Large intestine (tissue), 12 donors: ENCODE measurements around the gene SEZ6. TPM values are rescaled to one million over a fixed set of nuclear protein-coding genes. Genes with fewer than 3 reads are reported as not detected.

ENCODE experiments used
- DNase-seq, 2 donors: peaks; one replicate each; pipeline versions ENCODE4 v3.0.0 to v3.0.0-alpha.2; 2013
- H3K27ac ChIP-seq: one replicate; pipeline ENCODE4 v1.5.1; 2013; ENCODE audit warnings: low read length
- H3K27me3 ChIP-seq: 2 replicates; pipeline ENCODE4 v1.6.1; 2013; ENCODE audit warnings: low read length; ENCODE audit not compliant: control insufficient read depth, insufficient read depth
- H3K36me3 ChIP-seq: 2 replicates; pipeline ENCODE4 v1.6.1; 2013; ENCODE audit warnings: low read length; ENCODE audit not compliant: control insufficient read depth, insufficient read depth
- H3K4me1 ChIP-seq: one replicate; pipeline ENCODE4 v1.6.1; 2013; ENCODE audit warnings: low read length; ENCODE audit not compliant: control insufficient read depth, insufficient read depth
- H3K4me3 ChIP-seq: one replicate; pipeline ENCODE4 v1.5.1; 2013; ENCODE audit warnings: low read length
- H3K9me3 ChIP-seq: one replicate; pipeline ENCODE4 v1.6.1; 2013; ENCODE audit warnings: mild to moderate bottlenecking, low read depth, low read length, moderate library complexity; ENCODE audit not compliant: control insufficient read depth
- WGBS: methylation state at CpG from one replicate; pipeline ENCODE4 v1.1.5; 2013; ENCODE audit warnings: low lambda C conversion rate; ENCODE audit not compliant: insufficient coverage; 5-methylcytosine and 5-hydroxymethylcytosine counted together
- long read RNA-seq, 11 donors: transcript quantifications; one replicate each; lab custom pipeline, GENCODE V29; 2026
- polyA plus RNA-seq: library from polyadenylated mRNA; unstranded; fragments of 120-200 nt; gene quantifications from one replicate; pipeline ENCODE4 v1.2.1, GENCODE V29; 2013

The SEZ6 gene, protein sequence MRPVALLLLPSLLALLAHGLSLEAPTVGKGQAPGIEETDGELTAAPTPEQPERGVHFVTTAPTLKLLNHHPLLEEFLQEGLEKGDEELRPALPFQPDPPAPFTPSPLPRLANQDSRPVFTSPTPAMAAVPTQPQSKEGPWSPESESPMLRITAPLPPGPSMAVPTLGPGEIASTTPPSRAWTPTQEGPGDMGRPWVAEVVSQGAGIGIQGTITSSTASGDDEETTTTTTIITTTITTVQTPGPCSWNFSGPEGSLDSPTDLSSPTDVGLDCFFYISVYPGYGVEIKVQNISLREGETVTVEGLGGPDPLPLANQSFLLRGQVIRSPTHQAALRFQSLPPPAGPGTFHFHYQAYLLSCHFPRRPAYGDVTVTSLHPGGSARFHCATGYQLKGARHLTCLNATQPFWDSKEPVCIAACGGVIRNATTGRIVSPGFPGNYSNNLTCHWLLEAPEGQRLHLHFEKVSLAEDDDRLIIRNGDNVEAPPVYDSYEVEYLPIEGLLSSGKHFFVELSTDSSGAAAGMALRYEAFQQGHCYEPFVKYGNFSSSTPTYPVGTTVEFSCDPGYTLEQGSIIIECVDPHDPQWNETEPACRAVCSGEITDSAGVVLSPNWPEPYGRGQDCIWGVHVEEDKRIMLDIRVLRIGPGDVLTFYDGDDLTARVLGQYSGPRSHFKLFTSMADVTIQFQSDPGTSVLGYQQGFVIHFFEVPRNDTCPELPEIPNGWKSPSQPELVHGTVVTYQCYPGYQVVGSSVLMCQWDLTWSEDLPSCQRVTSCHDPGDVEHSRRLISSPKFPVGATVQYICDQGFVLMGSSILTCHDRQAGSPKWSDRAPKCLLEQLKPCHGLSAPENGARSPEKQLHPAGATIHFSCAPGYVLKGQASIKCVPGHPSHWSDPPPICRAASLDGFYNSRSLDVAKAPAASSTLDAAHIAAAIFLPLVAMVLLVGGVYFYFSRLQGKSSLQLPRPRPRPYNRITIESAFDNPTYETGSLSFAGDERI
- polyA plus RNA-seq = 4.6 TPM
- long read RNA-seq, donor 1 = 0 reads
- long read RNA-seq, donor 2 = 0 reads
- long read RNA-seq, donor 3 = 0 reads
- long read RNA-seq, donor 4 = 0 reads
- long read RNA-seq, donor 5 = 0 reads
- long read RNA-seq, donor 6 = 0 reads
- long read RNA-seq, donor 7 = 0 reads
- long read RNA-seq, donor 8, partial matches to known transcripts = 159 of 172 reads
- long read RNA-seq, donor 8, other reads (novel, unspliced or antisense) = 13 of 172 reads
- long read RNA-seq, donor 9 = 0 reads
- long read RNA-seq, donor 10 = 0 reads
- long read RNA-seq, donor 11 = 0 reads

DNA sequence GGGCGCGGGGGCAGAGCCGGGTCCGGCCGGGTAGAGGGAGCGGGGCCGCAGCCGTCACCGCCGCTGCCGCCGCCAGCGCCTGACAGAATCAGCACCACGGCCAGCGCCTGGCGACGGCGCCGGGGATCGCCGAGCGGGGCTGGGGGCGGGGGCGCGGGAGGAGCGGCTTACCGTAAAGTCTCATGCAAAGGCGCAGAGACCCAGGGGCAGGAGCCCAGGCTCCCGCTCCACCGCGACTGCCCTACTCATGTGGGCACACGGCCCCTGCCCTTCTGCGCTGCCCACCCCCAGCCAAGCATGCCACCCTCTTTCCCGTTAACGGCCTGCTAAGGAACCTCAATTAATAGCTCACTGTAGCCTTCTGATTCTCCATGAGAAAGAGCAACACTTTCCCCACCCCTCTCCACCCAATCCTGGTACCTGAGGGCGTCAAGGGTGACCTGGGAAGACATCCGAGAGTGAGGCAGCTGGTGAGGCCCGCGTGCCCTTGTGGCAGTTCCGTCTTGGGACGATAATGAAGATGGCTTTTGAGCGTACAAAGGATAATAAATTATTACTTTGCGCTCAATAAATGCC, at the start of gene SEZ6:
TSS of gene SEZ6 (minus strand) at position 98 of the 576 bp plus-strand sequence. CDS start 164 bp downstream, outside the sequence.
- H3K27me3 ChIP-seq = peaks cover 84% of the 10 kb centered on the region
- H3K9me3 ChIP-seq = peaks cover 3% of the 10 kb centered on the region
- H3K27ac ChIP-seq = no peak within 1 kb of the TSS
- H3K4me1 ChIP-seq = no peaks in the 10 kb centered on the region
- DNase-seq = peak; percentile 32 to 65
- peak within 1 kb of the TSS; percentile 13 for H3K4me3 ChIP-seq
- no CpG with 5 or more reads among the region's 43 CpGs for WGBS
- no peaks in the 10 kb centered on the region for H3K36me3 ChIP-seq

- Histone ChIP-seq H3K27me3 (no peaks in the 10 kb centered on the region), H3K4me1 (no peaks in the 10 kb centered on the region), H3K9me3 (no peaks in the 10 kb centered on the region), H3K4me3 (no peak overlapping the region), H3K36me3 (no peaks in the 10 kb centered on the region), H3K27ac (no peak overlapping the region)
- no CpG with 5 or more reads among the region's 10 CpGs for WGBS
- DNase-seq = no peak
Observed at GRCh38 chr17:29054835-29055234, 49.0 kb upstream of the SEZ6 start.

- DNase-seq = no peak
- no peaks in the 10 kb centered on the region for H3K9me3 ChIP-seq
- H3K27me3 ChIP-seq = peaks cover 3% of the 10 kb centered on the region
- WGBS = no CpG with 5 or more reads among the region's 6 CpGs
- H3K27ac ChIP-seq = no peak overlapping the region
- peaks cover under 1% of the 10 kb centered on the region for H3K4me1 ChIP-seq
- no peaks in the 10 kb centered on the region for H3K36me3 ChIP-seq
- H3K4me3 ChIP-seq = no peak overlapping the region
Observed at GRCh38 chr17:29051731-29052130, 45.9 kb upstream of the SEZ6 start.

GRCh38 chr17:29051194-29051593, 45.4 kb upstream of the SEZ6 start:
- Histone ChIP-seq H3K27ac (no peak overlapping the region), H3K9me3 (no peaks in the 10 kb centered on the region), H3K4me1 (peaks cover 6% of the 10 kb centered on the region), H3K36me3 (no peaks in the 10 kb centered on the region), H3K4me3 (no peak overlapping the region), H3K27me3 (peaks cover 3% of the 10 kb centered on the region)
- WGBS = no CpG with 5 or more reads among the region's 12 CpGs
- DNase-seq = no peak

DNA sequence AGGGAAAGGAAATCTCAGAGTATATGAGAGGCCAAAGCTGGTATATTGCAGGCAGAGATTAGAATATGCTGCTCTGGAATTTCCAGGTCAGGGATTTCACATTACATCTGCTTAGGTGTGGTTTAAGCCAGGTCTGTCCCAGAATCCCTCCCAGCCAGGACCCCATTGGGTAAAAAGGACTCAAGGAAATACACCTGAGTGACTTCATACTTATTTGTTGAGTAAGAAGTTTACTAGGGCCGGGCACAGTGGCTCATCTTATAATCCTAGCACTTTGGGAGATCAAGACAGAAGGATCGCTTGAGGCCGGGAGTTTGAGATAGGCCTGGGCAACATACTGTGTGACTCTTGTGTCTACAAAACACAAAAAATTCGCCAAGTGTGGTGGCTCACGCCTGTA, 44.3 kb upstream of the SEZ6 start:
- no peak for DNase-seq
- H3K27ac ChIP-seq = no peak overlapping the region
- H3K9me3 ChIP-seq = no peaks in the 10 kb centered on the region
- no peaks in the 10 kb centered on the region for H3K36me3 ChIP-seq
- H3K4me3 ChIP-seq = no peak overlapping the region
- H3K4me1 ChIP-seq = peaks cover 13% of the 10 kb centered on the region
- WGBS = no CpG with 5 or more reads among the region's 5 CpGs
- peaks cover 3% of the 10 kb centered on the region for H3K27me3 ChIP-seq

DNA sequence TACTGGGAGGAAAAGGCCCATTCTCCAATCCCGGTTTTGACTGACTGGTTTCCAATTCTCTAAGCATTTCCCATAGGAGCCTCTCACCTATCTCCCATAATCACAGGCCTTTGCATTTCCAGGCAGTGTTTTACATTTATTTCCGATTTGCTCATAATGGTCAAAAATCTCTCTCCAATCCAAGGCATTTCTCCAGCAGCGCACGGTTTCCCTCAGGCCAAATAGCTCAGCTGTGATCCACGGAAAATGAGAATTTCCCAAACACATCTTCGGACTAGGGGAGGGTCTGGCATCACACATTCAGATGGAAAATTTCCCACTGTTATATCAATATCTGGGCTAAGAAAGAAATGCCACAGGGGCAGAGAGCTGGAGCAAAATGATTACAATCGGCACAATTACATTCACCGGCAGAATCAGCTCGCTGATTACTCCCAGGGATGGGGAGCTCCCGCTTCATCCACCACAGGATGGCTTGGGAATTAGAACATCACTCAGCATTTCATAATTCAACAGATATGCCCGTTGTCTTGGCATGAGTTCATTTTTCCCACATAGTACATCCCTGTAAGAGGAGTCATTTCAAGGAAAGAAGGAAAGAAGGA, 43.8 kb upstream of the SEZ6 start:
- H3K27ac ChIP-seq = no peak overlapping the region
- WGBS = 96% methylated on average over 4 of the region's 11 CpGs
- no peak overlapping the region for H3K4me3 ChIP-seq
- H3K27me3 ChIP-seq = peaks cover 3% of the 10 kb centered on the region
- no peak for DNase-seq
- H3K9me3 ChIP-seq = no peaks in the 10 kb centered on the region
- peaks cover 18% of the 10 kb centered on the region for H3K4me1 ChIP-seq
- H3K36me3 ChIP-seq = no peaks in the 10 kb centered on the region

DNA sequence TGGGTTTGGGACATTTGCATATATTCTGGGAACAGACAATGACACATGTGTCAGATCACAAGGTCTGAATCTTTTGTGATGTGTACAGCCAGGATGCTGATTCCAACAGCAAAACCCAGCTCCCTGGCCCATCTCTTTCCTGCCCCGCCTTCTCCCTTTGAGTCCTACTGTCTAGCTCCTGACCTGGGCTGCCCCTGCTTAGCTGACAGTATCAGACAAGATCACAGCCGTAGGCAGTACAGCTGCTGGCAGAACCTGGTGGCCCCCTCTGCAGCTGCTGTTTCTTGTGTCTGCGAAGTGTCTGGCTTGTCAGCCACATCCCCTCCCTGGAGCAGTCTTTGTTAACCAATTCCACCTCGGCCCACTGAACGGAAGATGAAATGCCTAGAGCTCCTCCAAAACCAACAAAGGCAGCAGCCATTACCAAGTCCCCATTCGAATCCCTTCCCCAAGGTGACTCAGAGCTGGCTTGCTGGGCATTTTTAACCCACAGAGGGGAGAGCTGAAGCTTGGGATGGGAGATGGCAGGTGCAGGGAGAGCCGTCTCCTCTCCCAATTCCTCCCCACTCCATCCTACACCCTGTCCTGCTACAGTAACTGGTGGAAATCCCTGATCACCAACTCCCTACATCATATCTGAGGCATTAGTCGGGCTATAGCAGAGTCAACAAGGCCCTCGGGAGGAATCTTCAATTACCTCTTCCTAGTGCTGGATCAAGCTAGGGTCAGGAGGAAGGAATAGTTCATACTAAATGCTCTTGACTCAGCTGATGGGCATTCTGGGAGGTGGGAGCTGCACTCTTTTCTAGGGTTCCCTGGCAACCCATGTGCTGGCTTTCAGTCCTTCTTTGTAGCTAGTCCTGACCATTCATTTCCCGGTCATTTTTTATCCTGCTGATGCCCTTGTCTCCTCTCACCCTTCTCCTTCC, 42.9 kb upstream of the SEZ6 start:
- Histone ChIP-seq H3K27ac (no peak overlapping the region), H3K4me1 (peaks cover 23% of the 10 kb centered on the region), H3K4me3 (no peak overlapping the region), H3K36me3 (no peaks in the 10 kb centered on the region), H3K27me3 (peaks cover 3% of the 10 kb centered on the region), H3K9me3 (no peaks in the 10 kb centered on the region)
- WGBS = no CpG with 5 or more reads among the region's 10 CpGs
- DNase-seq = peak in 1 of 2 donors; percentile 15

DNA sequence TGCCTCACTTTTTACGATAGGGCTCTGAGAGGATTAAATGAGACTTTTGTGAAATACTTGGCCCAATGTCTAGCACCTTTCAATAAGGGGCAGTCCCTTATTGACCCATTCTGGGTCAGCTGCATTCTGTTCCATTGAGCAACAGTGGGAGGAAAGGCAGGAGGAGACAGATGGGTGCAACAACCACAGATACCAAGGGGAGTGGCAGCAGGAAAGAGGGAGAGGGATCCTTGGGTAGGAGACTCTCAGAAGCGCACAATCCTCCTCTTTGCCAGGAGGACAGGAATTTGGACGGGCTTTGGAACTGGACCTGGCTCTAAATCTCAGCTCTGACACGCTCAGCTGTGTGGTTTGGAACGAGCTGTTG, 40.6 kb upstream of the SEZ6 start:
- no CpG with 5 or more reads among the region's 5 CpGs for WGBS
- Histone ChIP-seq H3K4me3 (no peak overlapping the region), H3K36me3 (no peaks in the 10 kb centered on the region), H3K4me1 (peaks cover 38% of the 10 kb centered on the region), H3K27ac (peak overlapping the region; percentile 22), H3K27me3 (peaks cover 3% of the 10 kb centered on the region), H3K9me3 (no peaks in the 10 kb centered on the region)
- DNase-seq = no peak
